ENCODE results near the gene GOLGA6L4.
"Not testable (repeated sequence)": the region's sequence is repeated elsewhere in the genome, so short reads cannot be mapped to it uniquely, and the experiment has no call there.

GRCh38 chr15:84195603-84196002 lies 40.0 kb upstream of the GOLGA6L4 start:
- TF ChIP-seq, protein P1, sequence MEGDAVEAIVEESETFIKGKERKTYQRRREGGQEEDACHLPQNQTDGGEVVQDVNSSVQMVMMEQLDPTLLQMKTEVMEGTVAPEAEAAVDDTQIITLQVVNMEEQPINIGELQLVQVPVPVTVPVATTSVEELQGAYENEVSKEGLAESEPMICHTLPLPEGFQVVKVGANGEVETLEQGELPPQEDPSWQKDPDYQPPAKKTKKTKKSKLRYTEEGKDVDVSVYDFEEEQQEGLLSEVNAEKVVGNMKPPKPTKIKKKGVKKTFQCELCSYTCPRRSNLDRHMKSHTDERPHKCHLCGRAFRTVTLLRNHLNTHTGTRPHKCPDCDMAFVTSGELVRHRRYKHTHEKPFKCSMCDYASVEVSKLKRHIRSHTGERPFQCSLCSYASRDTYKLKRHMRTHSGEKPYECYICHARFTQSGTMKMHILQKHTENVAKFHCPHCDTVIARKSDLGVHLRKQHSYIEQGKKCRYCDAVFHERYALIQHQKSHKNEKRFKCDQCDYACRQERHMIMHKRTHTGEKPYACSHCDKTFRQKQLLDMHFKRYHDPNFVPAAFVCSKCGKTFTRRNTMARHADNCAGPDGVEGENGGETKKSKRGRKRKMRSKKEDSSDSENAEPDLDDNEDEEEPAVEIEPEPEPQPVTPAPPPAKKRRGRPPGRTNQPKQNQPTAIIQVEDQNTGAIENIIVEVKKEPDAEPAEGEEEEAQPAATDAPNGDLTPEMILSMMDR (IDR thresholded peaks at IDR 0.05), result not testable (repeated sequence)
- TF ChIP-seq POLR2A (IDR thresholded peaks at IDR 0.05), result not testable (repeated sequence)
